Stimulated activated CD4-positive, alpha-beta T cell treated with anti-CD3 and anti-CD28 coated beads, TNF-alpha, amount 100 ng/mL, for 24 hours (primary cell): ENCODE measurements around the gene LCE1F.

Source experiments
- DNase-seq, 3 experiments: peaks; one replicate each; pipeline ENCODE4 v3.0.0-alpha.2; 2020; ENCODE audit warnings: low read depth in 3 of 3

LCE1F gene

DNA sequence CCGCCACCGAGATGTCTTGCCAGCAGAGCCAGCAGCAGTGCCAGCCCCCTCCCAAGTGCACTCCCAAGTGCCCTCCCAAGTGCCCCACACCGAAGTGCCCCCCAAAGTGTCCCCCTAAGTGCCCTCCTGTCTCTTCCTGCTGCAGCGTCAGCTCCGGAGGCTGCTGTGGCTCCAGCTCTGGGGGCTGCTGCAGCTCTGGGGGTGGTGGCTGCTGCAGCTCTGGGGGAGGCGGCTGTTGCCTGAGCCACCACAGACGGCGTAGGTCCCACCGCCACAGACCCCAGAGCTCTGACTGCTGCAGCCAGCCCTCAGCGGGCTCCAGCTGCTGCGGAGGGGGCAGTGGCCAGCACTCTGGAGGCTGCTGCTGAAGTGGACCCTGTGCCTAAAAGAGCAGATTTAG is 1.4 kb downstream of the LCE1F start:
- DNase-seq: no peak

DNA sequence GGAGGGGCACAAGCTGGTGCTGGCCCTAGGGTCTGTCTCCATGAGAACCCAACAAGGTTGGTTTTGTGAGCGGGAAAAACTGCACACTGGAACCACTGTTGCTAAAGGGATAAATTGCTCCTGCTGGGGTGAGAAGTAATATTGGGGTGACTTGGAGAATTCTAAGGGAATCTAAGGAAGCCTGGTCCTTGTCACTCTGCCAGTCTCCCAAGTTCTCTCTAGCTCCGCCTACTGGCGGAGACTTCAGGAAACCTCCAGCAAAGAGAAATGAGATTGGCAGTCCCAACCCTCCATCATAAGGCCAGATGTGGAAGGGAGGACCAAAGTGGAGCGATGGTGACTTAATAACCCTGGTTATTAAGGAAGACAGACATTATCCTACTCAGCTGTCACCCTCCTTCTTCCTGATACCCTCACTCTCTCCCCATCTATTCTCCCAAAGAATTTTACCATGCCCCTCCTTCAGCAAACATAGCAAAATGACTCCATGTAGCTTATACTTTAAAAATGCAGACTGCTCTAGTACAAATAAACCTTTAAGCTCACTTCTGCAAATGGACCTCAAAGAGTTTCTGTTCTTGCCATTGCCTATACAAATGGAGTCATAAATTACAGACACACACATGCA is 2.7 kb downstream of the LCE1F start:
- no peak for DNase-seq

DNA sequence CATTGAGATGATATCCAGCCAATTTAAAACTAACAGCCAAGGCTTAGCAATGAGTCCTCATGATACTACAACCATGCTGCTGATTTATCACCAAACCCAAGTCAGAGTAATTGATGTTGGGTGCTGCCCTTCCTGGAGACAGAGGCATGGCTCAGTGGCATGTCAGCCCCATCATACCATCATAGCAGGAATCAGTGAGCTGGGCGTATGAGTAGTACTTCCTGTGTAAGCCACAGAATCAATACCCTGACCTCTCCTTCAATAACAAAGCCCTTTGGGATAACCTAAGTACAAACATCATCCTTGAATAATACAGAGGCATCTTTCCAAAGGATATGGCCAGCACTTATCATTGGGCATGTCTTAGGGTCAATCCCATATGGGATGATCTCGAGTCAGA is 8.2 kb downstream of the LCE1F start:
- DNase-seq: no peak

DNA sequence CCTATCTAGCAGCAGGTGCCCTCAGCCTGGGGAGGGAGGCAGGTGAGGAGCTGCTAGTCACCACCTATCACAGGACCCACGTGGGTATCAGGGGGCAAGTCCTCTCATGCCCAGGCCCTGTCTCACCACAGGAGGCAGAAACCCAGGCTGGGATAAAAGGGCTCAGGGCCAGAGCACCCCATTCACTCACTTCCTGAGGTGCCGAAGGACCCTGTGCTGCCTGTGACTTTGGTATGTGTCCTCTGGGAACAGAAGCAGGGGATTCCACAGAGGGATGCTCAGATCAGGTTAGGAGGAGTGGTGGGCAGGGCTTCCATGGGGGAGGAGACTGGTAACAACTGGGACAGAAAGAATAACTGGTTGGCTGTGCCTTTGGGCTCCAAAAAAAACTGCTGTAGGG is 11.1 kb downstream of the LCE1F start, which contains the start of gene LCE1E:
Gene LCE1E, plus strand, starts transcription at position 181 of the 400 bp plus-strand sequence. CDS start 1,043 bp downstream, outside the sequence.
- no peak for DNase-seq

DNA sequence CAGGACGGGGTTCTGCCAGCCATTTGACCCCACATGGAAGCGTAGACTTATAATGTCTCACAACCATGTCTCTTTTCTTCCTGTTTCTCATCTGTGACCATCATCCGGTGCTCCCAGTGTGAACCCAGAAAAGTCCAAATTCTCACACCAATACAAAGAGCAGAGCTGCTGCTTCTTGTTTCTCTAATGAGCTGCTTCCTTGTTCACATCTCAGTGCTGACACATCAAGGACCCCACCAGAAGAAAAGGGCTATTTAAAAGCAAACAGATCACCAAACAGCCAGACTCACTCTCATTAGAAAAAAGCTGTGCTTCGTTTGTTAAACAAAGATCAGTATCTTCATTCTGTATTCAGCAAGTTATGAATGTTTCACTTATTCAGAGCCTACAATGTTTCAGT is 20.7 kb downstream of the LCE1F start:
- no peak for DNase-seq

DNA sequence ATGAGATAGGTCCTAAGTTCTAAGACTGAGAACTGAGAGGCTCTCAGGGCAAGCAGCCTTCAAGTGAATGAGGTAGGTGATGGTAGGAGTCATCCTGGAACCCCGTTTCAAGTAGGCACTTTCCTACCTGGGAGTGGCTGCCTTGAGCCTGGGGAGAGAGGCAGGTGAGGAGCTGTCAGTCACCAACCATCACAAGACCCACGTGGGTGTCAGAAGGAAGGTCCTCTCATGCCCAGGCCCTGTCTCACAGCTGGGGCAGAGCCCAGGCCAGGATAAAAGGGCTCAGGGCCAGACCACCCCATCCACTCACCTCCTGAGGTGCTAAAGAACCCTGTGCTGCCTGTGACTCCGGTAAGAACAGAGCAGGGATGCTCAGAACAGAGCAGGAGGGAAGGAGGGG is 21.5 kb downstream of the LCE1F start, which contains the start of gene LCE1D:
Gene LCE1D, plus strand, starts transcription at position 301 of the 400 bp plus-strand sequence. CDS start 1,074 bp downstream, outside the sequence.
- no peak for DNase-seq

DNA sequence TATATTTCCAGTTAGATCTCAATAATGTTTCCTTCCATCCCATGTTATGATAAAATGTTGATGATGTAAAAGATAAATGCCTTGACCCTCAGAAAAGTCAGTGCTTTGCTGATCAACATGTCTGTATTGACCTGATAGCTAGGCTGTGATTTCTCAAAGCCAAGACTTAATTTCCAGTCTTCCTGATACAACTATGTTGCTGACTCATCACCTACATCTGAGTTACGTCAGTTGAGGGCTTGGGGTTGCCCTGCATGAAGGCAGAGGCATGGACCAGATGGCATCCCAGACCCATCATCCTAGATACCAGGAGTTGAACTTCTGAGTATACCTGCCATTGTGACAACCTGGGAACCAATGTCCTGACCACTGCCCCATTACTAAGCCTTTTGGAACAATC is 26.4 kb downstream of the LCE1F start:
- no peak for DNase-seq

DNA sequence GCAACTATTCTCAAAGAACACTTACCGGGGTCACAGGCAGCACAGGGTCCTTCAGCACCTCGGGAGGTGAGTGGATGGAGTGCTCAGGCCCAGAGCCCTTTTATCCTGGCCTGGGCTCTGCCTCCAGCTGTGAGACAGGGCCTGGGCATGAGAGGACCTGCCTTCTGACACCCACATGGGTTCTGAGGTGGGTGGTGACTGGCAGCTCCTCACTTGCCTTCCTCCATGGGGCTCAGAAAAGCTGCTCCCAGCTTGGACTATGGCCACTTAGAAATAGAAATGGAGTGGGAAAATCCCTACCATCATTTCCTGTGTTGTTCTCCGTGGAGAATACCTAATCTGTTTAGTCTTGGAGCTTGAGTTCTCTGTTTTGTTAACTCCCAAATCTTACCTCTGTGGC is 31.6 kb downstream of the LCE1F start, which contains the start of gene LCE1C:
Gene LCE1C, minus strand, starts transcription at position 76 of the 400 bp plus-strand sequence. CDS start 1,173 bp downstream, outside the sequence.
- no peak for DNase-seq

DNA sequence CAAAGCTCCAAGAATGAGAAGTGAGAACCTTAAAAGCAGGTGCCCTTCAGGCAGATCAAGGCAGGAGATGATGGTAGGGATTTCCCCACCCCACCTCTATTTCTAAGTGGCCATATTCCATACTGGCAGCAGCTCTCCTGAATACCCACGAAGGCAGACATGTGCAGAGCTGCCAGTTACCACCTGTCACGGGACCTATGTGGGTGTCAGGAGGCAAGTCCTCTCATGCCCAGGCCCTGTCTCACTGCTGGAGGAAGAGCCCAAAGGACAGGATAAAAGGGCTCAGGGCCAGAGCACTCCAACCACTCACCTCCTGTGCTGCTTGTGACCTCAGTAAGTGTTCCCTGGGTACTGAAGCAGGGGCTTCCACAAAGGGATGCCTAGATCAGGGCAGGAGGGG is 36.1 kb downstream of the LCE1F start:
- DNase-seq: no peak

DNA sequence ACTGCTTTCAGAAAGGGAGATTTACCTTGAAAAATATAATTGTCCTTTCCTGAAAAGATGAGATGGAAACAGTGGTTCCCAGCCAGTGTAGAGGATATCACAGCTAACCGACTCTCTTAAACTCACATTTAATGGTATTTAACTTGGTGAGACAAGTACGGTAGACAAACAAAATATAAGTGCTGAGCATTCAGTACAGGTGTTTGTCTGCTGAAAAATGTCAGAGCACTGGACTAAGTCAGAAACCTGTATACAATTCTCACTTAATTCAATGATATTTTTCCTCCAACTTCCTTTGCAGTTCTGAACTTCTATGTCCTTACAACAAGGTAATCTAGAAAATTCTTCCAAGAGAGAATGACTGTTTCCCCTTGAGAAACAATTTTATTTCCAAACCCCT is 36.7 kb downstream of the LCE1F start, which contains the start of gene LCE1B:
Gene LCE1B, plus strand, starts transcription at position 301 of the 400 bp plus-strand sequence. CDS start 476 bp downstream, outside the sequence.
- DNase-seq: no peak

DNA sequence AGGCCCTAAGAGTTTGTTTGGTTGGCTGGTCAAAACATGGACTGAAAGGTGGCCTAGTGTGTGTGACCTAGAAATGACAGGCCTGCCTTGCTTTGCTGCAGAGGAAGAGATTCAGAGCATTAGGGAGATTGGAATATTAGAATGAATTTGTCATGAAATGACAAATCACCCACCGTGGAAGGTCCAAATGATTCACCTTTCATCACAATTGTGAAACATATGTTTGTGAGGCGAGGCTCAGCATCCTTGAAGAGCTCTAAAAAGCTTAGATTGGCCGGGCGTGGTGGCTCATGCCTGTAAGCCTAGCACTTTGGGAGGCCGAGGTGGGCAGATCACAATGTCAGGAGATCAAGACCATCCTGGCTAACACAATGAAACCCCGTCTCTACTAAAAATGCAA is 42.4 kb downstream of the LCE1F start:
- DNase-seq: no peak

DNA sequence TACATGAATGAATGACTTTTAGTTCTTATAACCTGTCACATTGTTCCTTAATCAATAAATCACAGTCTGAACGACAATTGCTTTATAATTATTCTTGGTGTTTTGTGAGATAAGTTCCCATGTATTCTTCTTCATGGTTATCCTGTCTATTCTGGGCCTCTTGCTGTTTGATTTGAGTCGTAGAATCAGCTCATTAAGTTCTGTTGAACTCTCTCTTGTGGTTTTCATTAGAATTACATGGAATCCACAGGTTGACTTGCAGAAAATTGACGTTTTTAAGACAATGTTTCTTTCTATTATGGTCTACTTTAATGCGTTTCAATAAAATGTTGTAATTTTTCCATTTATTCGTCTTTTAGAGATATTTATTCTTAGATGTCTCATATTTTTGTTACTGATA is 48.4 kb downstream of the LCE1F start:
- DNase-seq: no peak

DNA sequence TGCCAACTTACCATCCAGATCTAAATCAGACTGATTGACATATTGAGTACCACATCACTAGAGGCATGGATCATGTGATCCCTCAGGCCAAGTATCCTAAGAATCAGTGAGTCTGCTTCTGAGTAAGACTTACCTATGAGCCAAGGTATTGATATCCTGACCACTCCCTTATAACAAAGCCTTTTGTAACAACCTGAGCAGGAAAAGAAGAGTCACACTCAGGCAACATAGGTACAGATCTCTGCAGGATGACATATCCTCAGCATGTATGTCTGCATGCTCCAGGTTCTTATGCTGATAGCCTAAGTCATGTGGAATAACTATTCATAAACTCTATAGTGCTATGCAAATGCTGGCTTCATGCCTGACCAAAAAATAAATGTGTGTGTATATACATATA is 50.0 kb downstream of the LCE1F start:
- DNase-seq: no peak
